GM23338 (cell line): Measurements from ENCODE around the gene GRID2. TPM values are rescaled to one million over a fixed set of nuclear protein-coding genes. Genes with fewer than 3 reads are reported as not detected.

Experiments
- ATAC-seq: fragments of 200-7000 bp; cut with Tn5 transposase; 3 replicates; pipeline ENCODE4 v1.9.1; 2020
- DNase-seq: peaks from one replicate; pipeline ENCODE4 v3.0.0-alpha.2; 2015; ENCODE audit warnings: low spot score
- H2AFZ ChIP-seq: fragments of 200-600 bp; sonication (generic); 2 replicates; pipeline ENCODE4 v1.8.0; 2016; ENCODE audit warnings: antibody characterized with exemption, mild to moderate bottlenecking, moderate library complexity
- H3F3A ChIP-seq: fragments of 200-600 bp; sonication (generic); replicated peaks from 2 replicates; pipeline ENCODE4 v1.8.0; 2017; ENCODE audit warnings: antibody characterized with exemption, mixed run types, low read depth
- H3K27ac ChIP-seq: fragments of 200-600 bp; sonication (generic); 2 replicates; pipeline ENCODE4 v1.6.1; 2016; ENCODE audit warnings: low read depth
- H3K27me3 ChIP-seq: fragments of 200-600 bp; sonication (generic); 2 replicates; pipeline ENCODE4 v1.8.0; 2016; ENCODE audit warnings: mild to moderate bottlenecking, mixed run types, moderate library complexity; ENCODE audit not compliant: insufficient read depth
- H3K36me3 ChIP-seq: fragments of 200-600 bp; sonication (generic); 2 replicates; pipeline ENCODE4 v1.8.0; 2016; ENCODE audit warnings: mild to moderate bottlenecking; ENCODE audit not compliant: insufficient read depth
- H3K4me1 ChIP-seq: fragments of 200-600 bp; sonication (generic); 2 replicates; pipeline ENCODE4 v1.8.0; 2016; ENCODE audit warnings: mild to moderate bottlenecking, moderate library complexity; ENCODE audit not compliant: insufficient read depth
- H3K4me2 ChIP-seq: fragments of 200-600 bp; sonication (generic); 2 replicates; pipeline ENCODE4 v1.7.1; 2017; ENCODE audit warnings: mixed run types
- H3K4me3 ChIP-seq: fragments of 200-600 bp; sonication (generic); 2 replicates; pipeline ENCODE4 v1.6.1; 2016; ENCODE audit warnings: mixed run types
- H3K79me2 ChIP-seq: fragments of 200-600 bp; sonication (generic); replicated peaks from 2 replicates; pipeline ENCODE4 v1.8.0; 2017; ENCODE audit warnings: mild to moderate bottlenecking; ENCODE audit not compliant: insufficient read depth
- H3K9me2 ChIP-seq: fragments of 200-600 bp; sonication (generic); 2 replicates; pipeline ENCODE4 v1.8.0; 2017; ENCODE audit not compliant: insufficient read depth
- H4K20me1 ChIP-seq: fragments of 200-600 bp; sonication (generic); replicated peaks from 2 replicates; pipeline ENCODE4 v1.8.0; 2017; ENCODE audit warnings: mild to moderate bottlenecking; ENCODE audit not compliant: insufficient read depth
- H3K27ac Mint-ChIP-seq: 2 replicates; pipeline ENCODE4 v1.8.0; 2020; ENCODE audit warnings: inconsistent platforms, mild to moderate bottlenecking, moderate library complexity, mixed read lengths
- H3K27me3 Mint-ChIP-seq: 3 replicates; pipeline ENCODE4 v1.8.0; 2022; ENCODE audit warnings: low read depth, mild to moderate bottlenecking, moderate library complexity, mixed read lengths, inconsistent platforms; ENCODE audit not compliant: insufficient read depth, poor library complexity
- H3K36me3 Mint-ChIP-seq: 3 replicates; pipeline ENCODE4 v1.8.0; 2021; ENCODE audit warnings: low read depth, mild to moderate bottlenecking, inconsistent platforms, moderate library complexity, mixed read lengths
- H3K4me1 Mint-ChIP-seq: 3 replicates; pipeline ENCODE4 v1.8.0; 2020; ENCODE audit warnings: mild to moderate bottlenecking, inconsistent platforms, mixed read lengths
- H3K4me3 Mint-ChIP-seq: 3 replicates; pipeline ENCODE4 v1.8.0; 2021; ENCODE audit warnings: moderate library complexity, mild to moderate bottlenecking, inconsistent platforms, mixed read lengths
- H3K9me3 Mint-ChIP-seq: 3 replicates; pipeline ENCODE4 v1.8.0; 2020; ENCODE audit warnings: moderate library complexity, mild to moderate bottlenecking, inconsistent platforms, mixed read lengths
- CREB1 ChIP-seq: fragments of 250-450 bp; sonication (Bioruptor Pico); IDR thresholded peaks from 2 replicates; pipeline ENCODE4 v1.5.0; 2020; ENCODE audit warnings: low read depth, mild to moderate bottlenecking, moderate library complexity
- EZH2 ChIP-seq: fragments of 200-600 bp; sonication (generic); IDR thresholded peaks from one replicate; pipeline ENCODE4 v1.8.0; 2017; ENCODE audit warnings: antibody characterized with exemption, mild to moderate bottlenecking, low read depth; ENCODE audit not compliant: unreplicated experiment
- EZH2phosphoT487 ChIP-seq: fragments of 200-600 bp; sonication (generic); IDR thresholded peaks from one replicate; pipeline ENCODE4 v1.8.1; 2018; ENCODE audit warnings: antibody characterized with exemption; ENCODE audit not compliant: unreplicated experiment
- JUNB ChIP-seq: IDR thresholded peaks from one replicate; pipeline ENCODE4 v1.6.1; 2016; ENCODE audit warnings: antibody characterized with exemption; ENCODE audit not compliant: unreplicated experiment
- NANOG ChIP-seq: IDR thresholded peaks from 2 replicates; pipeline ENCODE4 v1.6.1; 2016; ENCODE audit warnings: antibody characterized with exemption, borderline replicate concordance
- POLR2AphosphoS5 ChIP-seq: IDR thresholded peaks from 2 replicates; pipeline ENCODE4 v1.6.1; 2016; ENCODE audit warnings: antibody characterized with exemption, low read depth
- STAT1 ChIP-seq: IDR thresholded peaks from one replicate; pipeline ENCODE4 v1.6.1; 2016; ENCODE audit warnings: antibody characterized with exemption; ENCODE audit not compliant: unreplicated experiment
- ZNF114 ChIP-seq: fragments of 250-450 bp; sonication (Bioruptor Pico); IDR thresholded peaks from 2 replicates; pipeline ENCODE4 v1.5.0; 2020; ENCODE audit warnings: mild to moderate bottlenecking, moderate library complexity
- ZNF331 ChIP-seq: fragments of 250-450 bp; sonication (Bioruptor Pico); IDR thresholded peaks from 2 replicates; pipeline ENCODE4 v1.5.0; 2020; ENCODE audit warnings: low read depth, mild to moderate bottlenecking, moderate library complexity
- polyA plus RNA-seq: library from polyadenylated mRNA; unstranded; fragments of >200 nt; fragmentation: Nextera tagmentation; extraction: Ambion mirVana; gene quantifications from 2 replicates; pipeline ENCODE4 v1.2.1, GENCODE V29; 2016
- total RNA-seq: library from RNA; depleted of rRNA; stranded (reverse); fragments of >200 nt; shearing (Covaris generic); gene quantifications from 2 replicates; pipeline ENCODE4 v1.2.3, GENCODE V29; 2014
- TF ChIP-seq, protein P1 (sequence below): IDR thresholded peaks from one replicate; pipeline ENCODE4 v1.6.1; 2018; ENCODE audit warnings: antibody characterized with exemption; ENCODE audit not compliant: unreplicated experiment
- TF ChIP-seq, protein P2 (sequence below), 2 experiments: fragments of 200-600 bp in 1 of 2; sonication (generic) in 1 of 2; conservative IDR thresholded peaks; 2 replicates each; pipeline versions ENCODE4 v1.5.1 to v1.6.1; 2016 to 2017; ENCODE audit warnings: antibody characterized with exemption in 2 of 2, low read depth in 2 of 2, mild to moderate bottlenecking in 2 of 2, moderate library complexity in 1 of 2
- TF ChIP-seq, protein P3 (sequence below): IDR thresholded peaks from 2 replicates; pipeline ENCODE4 v1.6.1; 2016; ENCODE audit warnings: antibody characterized with exemption

The GRID2 gene
- total and polyA plus RNA-seq, 2 experiments from 2014 or later, result 19.9 to 65.4 TPM

DNA sequence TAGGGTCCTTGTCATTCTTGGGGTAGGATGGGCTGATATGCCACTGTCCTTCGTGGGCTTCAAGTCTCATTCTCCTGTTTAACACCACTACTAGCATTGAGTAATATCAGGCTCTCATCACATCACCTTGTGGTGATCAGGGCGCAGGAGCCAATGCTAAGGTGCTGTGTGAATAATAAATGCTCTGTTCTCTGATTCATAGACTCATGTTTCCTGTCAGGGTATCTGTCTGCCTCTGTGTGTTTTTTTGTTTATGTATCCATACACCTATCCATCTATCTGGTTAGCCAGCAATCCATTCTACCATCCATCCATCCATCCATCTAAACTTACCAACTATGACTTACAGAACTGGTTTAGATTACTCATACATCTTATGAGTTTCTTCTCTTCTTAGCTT is 999.7 kb downstream of the GRID2 start (continued):
- TF ChIP-seq, protein P1, sequence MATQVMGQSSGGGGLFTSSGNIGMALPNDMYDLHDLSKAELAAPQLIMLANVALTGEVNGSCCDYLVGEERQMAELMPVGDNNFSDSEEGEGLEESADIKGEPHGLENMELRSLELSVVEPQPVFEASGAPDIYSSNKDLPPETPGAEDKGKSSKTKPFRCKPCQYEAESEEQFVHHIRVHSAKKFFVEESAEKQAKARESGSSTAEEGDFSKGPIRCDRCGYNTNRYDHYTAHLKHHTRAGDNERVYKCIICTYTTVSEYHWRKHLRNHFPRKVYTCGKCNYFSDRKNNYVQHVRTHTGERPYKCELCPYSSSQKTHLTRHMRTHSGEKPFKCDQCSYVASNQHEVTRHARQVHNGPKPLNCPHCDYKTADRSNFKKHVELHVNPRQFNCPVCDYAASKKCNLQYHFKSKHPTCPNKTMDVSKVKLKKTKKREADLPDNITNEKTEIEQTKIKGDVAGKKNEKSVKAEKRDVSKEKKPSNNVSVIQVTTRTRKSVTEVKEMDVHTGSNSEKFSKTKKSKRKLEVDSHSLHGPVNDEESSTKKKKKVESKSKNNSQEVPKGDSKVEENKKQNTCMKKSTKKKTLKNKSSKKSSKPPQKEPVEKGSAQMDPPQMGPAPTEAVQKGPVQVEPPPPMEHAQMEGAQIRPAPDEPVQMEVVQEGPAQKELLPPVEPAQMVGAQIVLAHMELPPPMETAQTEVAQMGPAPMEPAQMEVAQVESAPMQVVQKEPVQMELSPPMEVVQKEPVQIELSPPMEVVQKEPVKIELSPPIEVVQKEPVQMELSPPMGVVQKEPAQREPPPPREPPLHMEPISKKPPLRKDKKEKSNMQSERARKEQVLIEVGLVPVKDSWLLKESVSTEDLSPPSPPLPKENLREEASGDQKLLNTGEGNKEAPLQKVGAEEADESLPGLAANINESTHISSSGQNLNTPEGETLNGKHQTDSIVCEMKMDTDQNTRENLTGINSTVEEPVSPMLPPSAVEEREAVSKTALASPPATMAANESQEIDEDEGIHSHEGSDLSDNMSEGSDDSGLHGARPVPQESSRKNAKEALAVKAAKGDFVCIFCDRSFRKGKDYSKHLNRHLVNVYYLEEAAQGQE, result no peak
- TF ChIP-seq NANOG (no peak), STAT1 (no peak)

DNA sequence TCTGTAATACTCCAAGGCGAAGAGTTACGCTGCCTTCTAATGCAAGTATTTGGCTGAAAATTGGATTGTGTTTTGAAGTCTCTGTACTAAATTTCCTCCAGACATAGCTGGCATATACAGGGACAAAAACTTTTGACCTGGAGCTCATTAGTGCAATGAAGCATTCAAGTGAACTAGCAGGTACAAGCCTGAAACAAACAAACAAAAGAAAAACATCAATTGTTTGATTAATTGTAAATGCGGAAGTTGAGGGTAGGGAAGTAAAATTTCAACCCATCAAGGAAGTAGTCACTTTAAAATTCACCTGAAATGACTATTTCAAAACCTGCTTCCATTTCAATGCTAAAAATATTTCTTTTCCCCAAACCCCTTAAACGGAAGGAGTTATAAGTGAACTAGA is 1008.5 kb downstream of the GRID2 start:
- DNase-seq, result no peak
- H3K36me3 ChIP-seq, result no peaks in the 10 kb centered on the region
- H3F3A ChIP-seq, result no peaks in the 10 kb centered on the region
- H3K4me1 ChIP-seq, result no peaks in the 10 kb centered on the region
- ATAC-seq, result no peak
- Mint-ChIP-seq H3K27me3 (no peaks in the 10 kb centered on the region), H3K4me1 (peaks cover 14% of the 10 kb centered on the region), H3K4me3 (no peak overlapping the region), H3K27ac (no peak overlapping the region), H3K36me3 (no peaks in the 10 kb centered on the region), H3K9me3 (no peaks in the 10 kb centered on the region)
- no peak overlapping the region for H3K4me2 ChIP-seq
- H4K20me1 ChIP-seq, result no peaks in the 10 kb centered on the region
- no peaks in the 10 kb centered on the region for H3K27me3 ChIP-seq
- TF ChIP-seq ZNF331, result no peak
- TF ChIP-seq, protein P2, sequence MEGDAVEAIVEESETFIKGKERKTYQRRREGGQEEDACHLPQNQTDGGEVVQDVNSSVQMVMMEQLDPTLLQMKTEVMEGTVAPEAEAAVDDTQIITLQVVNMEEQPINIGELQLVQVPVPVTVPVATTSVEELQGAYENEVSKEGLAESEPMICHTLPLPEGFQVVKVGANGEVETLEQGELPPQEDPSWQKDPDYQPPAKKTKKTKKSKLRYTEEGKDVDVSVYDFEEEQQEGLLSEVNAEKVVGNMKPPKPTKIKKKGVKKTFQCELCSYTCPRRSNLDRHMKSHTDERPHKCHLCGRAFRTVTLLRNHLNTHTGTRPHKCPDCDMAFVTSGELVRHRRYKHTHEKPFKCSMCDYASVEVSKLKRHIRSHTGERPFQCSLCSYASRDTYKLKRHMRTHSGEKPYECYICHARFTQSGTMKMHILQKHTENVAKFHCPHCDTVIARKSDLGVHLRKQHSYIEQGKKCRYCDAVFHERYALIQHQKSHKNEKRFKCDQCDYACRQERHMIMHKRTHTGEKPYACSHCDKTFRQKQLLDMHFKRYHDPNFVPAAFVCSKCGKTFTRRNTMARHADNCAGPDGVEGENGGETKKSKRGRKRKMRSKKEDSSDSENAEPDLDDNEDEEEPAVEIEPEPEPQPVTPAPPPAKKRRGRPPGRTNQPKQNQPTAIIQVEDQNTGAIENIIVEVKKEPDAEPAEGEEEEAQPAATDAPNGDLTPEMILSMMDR (conservative IDR thresholded peaks at IDR 0.05; ENCODE audit: low read depth in 2 of 2), result no peak
- no peak overlapping the region for H3K4me3 ChIP-seq
- no peaks in the 10 kb centered on the region for H3K9me2 ChIP-seq
- H2AFZ ChIP-seq, result no peak overlapping the region
- H3K79me2 ChIP-seq, result no peaks in the 10 kb centered on the region
- no peak overlapping the region for H3K27ac ChIP-seq

DNA sequence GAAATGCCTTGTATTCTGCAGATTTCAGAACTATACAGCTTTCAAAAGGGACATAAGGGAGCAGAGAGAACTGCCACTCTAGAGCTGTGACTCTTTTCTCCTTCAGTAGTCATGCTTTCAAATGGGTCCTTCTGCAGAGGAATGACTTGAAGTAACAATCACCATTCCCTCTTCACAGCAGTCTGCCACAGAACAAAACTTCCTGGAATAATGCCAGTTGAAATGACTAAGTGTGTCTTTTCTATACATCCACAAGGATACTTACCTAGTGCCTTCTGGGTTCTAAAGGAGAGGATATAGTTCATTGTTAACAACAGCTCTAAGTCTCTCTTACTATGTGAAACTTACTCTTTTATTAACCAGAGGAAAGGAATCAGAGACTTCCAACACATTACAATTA is 1009.4 kb downstream of the GRID2 start:
- Mint-ChIP-seq H3K4me3 (no peak overlapping the region), H3K9me3 (no peaks in the 10 kb centered on the region), H3K4me1 (peaks cover 14% of the 10 kb centered on the region), H3K27ac (no peak overlapping the region), H3K27me3 (no peaks in the 10 kb centered on the region), H3K36me3 (no peaks in the 10 kb centered on the region)
- Histone ChIP-seq H3K4me3 (no peak overlapping the region), H3K27me3 (no peaks in the 10 kb centered on the region), H3K4me1 (no peaks in the 10 kb centered on the region), H3K79me2 (no peaks in the 10 kb centered on the region), H3K27ac (no peak overlapping the region), H4K20me1 (no peaks in the 10 kb centered on the region), H2AFZ (no peak overlapping the region), H3K36me3 (no peaks in the 10 kb centered on the region), H3K9me2 (no peaks in the 10 kb centered on the region), H3K4me2 (no peak overlapping the region), H3F3A (no peaks in the 10 kb centered on the region)
- ATAC-seq (no peak), DNase-seq (no peak)
- TF ChIP-seq NANOG (no peak), CREB1 (no peak), ZNF331 (no peak), JUNB (no peak), EZH2 (no peak), EZH2phosphoT487 (no peak), POLR2AphosphoS5 (no peak), ZNF114 (CRISPR knock-in tag) (no peak)
- TF ChIP-seq, protein P2 (conservative IDR thresholded peaks at IDR 0.05; ENCODE audit: low read depth in 2 of 2), result no peak
- TF ChIP-seq, protein P3, sequence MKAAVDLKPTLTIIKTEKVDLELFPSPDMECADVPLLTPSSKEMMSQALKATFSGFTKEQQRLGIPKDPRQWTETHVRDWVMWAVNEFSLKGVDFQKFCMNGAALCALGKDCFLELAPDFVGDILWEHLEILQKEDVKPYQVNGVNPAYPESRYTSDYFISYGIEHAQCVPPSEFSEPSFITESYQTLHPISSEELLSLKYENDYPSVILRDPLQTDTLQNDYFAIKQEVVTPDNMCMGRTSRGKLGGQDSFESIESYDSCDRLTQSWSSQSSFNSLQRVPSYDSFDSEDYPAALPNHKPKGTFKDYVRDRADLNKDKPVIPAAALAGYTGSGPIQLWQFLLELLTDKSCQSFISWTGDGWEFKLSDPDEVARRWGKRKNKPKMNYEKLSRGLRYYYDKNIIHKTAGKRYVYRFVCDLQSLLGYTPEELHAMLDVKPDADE, result no peak
